ENCODE results near the gene ADAM20. TPM values are rescaled to one million over a fixed set of nuclear protein-coding genes. Genes with fewer than 3 reads are reported as not detected.

ADAM20 gene
- total RNA-seq, 1 experiment from 2014 or later = 1.8 TPM

DNA sequence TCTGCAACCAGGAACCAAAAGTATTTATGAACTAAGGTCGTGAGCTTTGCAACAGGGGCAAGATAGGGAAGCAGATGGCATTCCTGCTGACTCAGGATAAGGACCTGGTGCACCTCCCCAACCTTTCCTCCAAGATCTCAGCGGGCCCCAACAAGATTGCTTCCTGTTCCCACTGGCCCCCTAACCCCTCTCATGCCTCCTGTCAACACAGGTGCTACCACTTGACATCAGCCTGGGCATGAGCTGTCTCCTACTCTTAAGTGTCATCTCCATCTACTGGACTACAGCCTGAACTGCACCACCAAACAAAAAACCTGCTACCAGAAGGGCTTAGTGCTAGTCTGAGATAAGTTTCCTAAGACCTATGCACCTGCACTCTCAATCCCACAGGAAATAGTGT lies 33.0 kb upstream of the ADAM20 start:
- no peaks in the 10 kb centered on the region for H3K36me3 Mint-ChIP-seq (ENCODE audit: insufficient read depth, unreplicated experiment)
- intact Hi-C loops (cut with micrococcal nuclease; ENCODE audit: unreplicated experiment) = loop anchor here (5.0 kb wide), 1 partner anchor 480 kb away; no protein-coding TSS in a partner anchor

GRCh38 chr14:70563869-70564268 lies 29.1 kb upstream of the ADAM20 start:
- DNase-seq = no peak
- no peak for TF ChIP-seq CTCF (IDR thresholded peaks at IDR 0.05; ENCODE audit: unreplicated experiment)
- Mint-ChIP-seq H3K36me3 (ENCODE audit: insufficient read depth, unreplicated experiment) (no peaks in the 10 kb centered on the region), H3K4me1 (ENCODE audit: low read depth, unreplicated experiment) (no peaks in the 10 kb centered on the region), H3K27me3 (ENCODE audit: unreplicated experiment) (no peaks in the 10 kb centered on the region), H3K27ac (ENCODE audit: unreplicated experiment) (no peak overlapping the region), H3K9me3 (ENCODE audit: low read depth, unreplicated experiment) (peaks cover 9% of the 10 kb centered on the region), H3K4me3 (ENCODE audit: low read depth, unreplicated experiment) (no peak overlapping the region)
- CTCF ChIA-PET = no interaction called here
- BruUV-seq (replicated peaks) = no TSS peak
- intact Hi-C loops (cut with micrococcal nuclease; ENCODE audit: unreplicated experiment) = no loop called here

More for the DNA sequence above, 33.0 kb upstream of the ADAM20 start:
- Mint-ChIP-seq H3K27ac (ENCODE audit: unreplicated experiment) (no peak overlapping the region), H3K9me3 (ENCODE audit: low read depth, unreplicated experiment) (no peaks in the 10 kb centered on the region), H3K4me1 (ENCODE audit: low read depth, unreplicated experiment) (no peaks in the 10 kb centered on the region), H3K4me3 (ENCODE audit: low read depth, unreplicated experiment) (no peak overlapping the region), H3K27me3 (ENCODE audit: unreplicated experiment) (no peaks in the 10 kb centered on the region)
- peak; percentile 36 for DNase-seq
- CTCF ChIA-PET = interaction anchor here (0.9 to 1.2 kb wide), 2 partner anchors 209 to 481 kb away, joined by 3 to 4 read pairs; no protein-coding TSS in a partner anchor
- no TSS peak for BruUV-seq (replicated peaks)
- peak; percentile 58 for TF ChIP-seq CTCF (IDR thresholded peaks at IDR 0.05; ENCODE audit: unreplicated experiment)

DNA sequence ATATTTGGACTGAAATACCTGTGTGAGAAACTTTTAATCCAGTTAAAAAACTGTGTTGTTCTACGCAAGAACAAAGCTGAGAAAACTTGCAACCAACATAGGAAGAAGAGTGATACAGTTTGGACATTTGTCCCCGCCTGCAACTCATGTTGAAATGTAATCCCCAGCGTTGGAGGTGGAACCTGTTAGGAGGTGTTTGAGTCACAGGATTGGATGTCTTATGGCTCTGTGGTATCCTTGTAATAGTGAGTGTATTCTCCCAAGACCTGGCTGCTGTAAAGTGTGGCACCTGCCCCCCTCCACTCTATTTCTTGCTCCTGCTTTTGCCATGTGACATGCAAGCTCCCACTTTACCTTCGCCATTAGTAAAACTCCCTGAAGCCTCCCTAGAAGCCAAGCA lies 28.6 kb upstream of the ADAM20 start:
- Mint-ChIP-seq H3K36me3 (ENCODE audit: insufficient read depth, unreplicated experiment) (no peaks in the 10 kb centered on the region), H3K27ac (ENCODE audit: unreplicated experiment) (no peak overlapping the region), H3K9me3 (ENCODE audit: low read depth, unreplicated experiment) (peaks cover 9% of the 10 kb centered on the region), H3K4me3 (ENCODE audit: low read depth, unreplicated experiment) (no peak overlapping the region), H3K4me1 (ENCODE audit: low read depth, unreplicated experiment) (no peaks in the 10 kb centered on the region), H3K27me3 (ENCODE audit: unreplicated experiment) (no peaks in the 10 kb centered on the region)
- CTCF ChIA-PET = no interaction called here
- no TSS peak for BruUV-seq (replicated peaks)
- intact Hi-C loops (cut with micrococcal nuclease; ENCODE audit: unreplicated experiment) = no loop called here
- DNase-seq = no peak
- no peak for TF ChIP-seq CTCF (IDR thresholded peaks at IDR 0.05; ENCODE audit: unreplicated experiment)

GRCh38 chr14:70558356-70558755 lies 23.6 kb upstream of the ADAM20 start:
- peaks cover 8% of the 10 kb centered on the region for H3K4me1 Mint-ChIP-seq (ENCODE audit: low read depth, unreplicated experiment)
- BruUV-seq (replicated peaks) = no TSS peak
- H3K9me3 Mint-ChIP-seq (ENCODE audit: low read depth, unreplicated experiment) = peaks cover 9% of the 10 kb centered on the region
- H3K27me3 Mint-ChIP-seq (ENCODE audit: unreplicated experiment) = no peaks in the 10 kb centered on the region
- H3K36me3 Mint-ChIP-seq (ENCODE audit: insufficient read depth, unreplicated experiment) = no peaks in the 10 kb centered on the region
- no peak overlapping the region for H3K4me3 Mint-ChIP-seq (ENCODE audit: low read depth, unreplicated experiment)
- H3K27ac Mint-ChIP-seq (ENCODE audit: unreplicated experiment) = no peak overlapping the region
- intact Hi-C loops (cut with micrococcal nuclease; ENCODE audit: unreplicated experiment) = no loop called here
- no peak for DNase-seq
- no peak for TF ChIP-seq CTCF (IDR thresholded peaks at IDR 0.05; ENCODE audit: unreplicated experiment)
- CTCF ChIA-PET = no interaction called here

Data from Calu3 (cell line).